GM12878 (cell line): ENCODE results near the gene CIAO1. TPM values are rescaled to one million over a fixed set of nuclear protein-coding genes. Genes with fewer than 3 reads are reported as not detected.
A peak's percentile ranks its signal among the peaks of the same experiment; 100 is the strongest.

Experiments
- ATF2 ChIP-seq: IDR thresholded peaks from 2 replicates; pipeline ENCODE4 v1.6.1; 2012; ENCODE audit warnings: low read length, inconsistent platforms
- CEBPB ChIP-seq, 2 experiments: fragments of 150-350 bp in 1 of 2; IDR thresholded peaks; 2 replicates each; pipeline ENCODE4 v1.6.1; 2012 to 2014; ENCODE audit warnings: low read depth in 2 of 2, low read length in 2 of 2, borderline replicate concordance in 1 of 2, inconsistent platforms in 1 of 2
- CREB1 ChIP-seq: IDR thresholded peaks from 2 replicates; pipeline ENCODE4 v1.6.1; 2012; ENCODE audit warnings: low read depth, mild to moderate bottlenecking, inconsistent platforms
- CTCF ChIP-seq, 3 experiments: IDR thresholded peaks in 2 of 3; conservative IDR thresholded peaks in 1 of 3; 2 replicates each; pipeline ENCODE4 v1.5.1; 2011; ENCODE audit warnings: low read depth in 3 of 3, low read length in 3 of 3, mild to moderate bottlenecking in 3 of 3, control low read depth in 2 of 3, moderate library complexity in 2 of 3, inconsistent platforms in 1 of 3, mixed read lengths in 1 of 3; ENCODE audit not compliant: control insufficient read depth in 2 of 3, insufficient read depth in 1 of 3; ENCODE audit errors: extremely low read depth in 1 of 3
- CUX1 ChIP-seq: IDR thresholded peaks from 2 replicates; pipeline ENCODE4 v1.6.1; 2012; ENCODE audit warnings: improper control_type of control experiment, low read depth, low read length; ENCODE audit not compliant: insufficient replicate concordance
- EED ChIP-seq: sonication (generic); IDR thresholded peaks from 2 replicates; pipeline ENCODE4 v1.6.1; 2016; ENCODE audit warnings: antibody characterized with exemption, low read depth
- ELK1 ChIP-seq: IDR thresholded peaks from 2 replicates; pipeline ENCODE4 v1.6.1; 2012; ENCODE audit warnings: low read depth, low read length, improper control_type of control experiment
- HDAC6 ChIP-seq: fragments of 200-600 bp; sonication (generic); IDR thresholded peaks from one replicate; pipeline ENCODE4 v1.8.0; 2017; ENCODE audit warnings: antibody characterized with exemption; ENCODE audit not compliant: unreplicated experiment
- MTA3 ChIP-seq: IDR thresholded peaks from 2 replicates; pipeline ENCODE4 v1.6.1; 2012; ENCODE audit warnings: low read length, inconsistent platforms, borderline replicate concordance
- PAX5 ChIP-seq: IDR thresholded peaks from 2 replicates; pipeline ENCODE4 v1.6.1; 2011; ENCODE audit warnings: low read depth, low read length, borderline replicate concordance
- POLR2A ChIP-seq: IDR thresholded peaks from 2 replicates; pipeline ENCODE4 v1.6.1; 2011; ENCODE audit warnings: low read depth, mild to moderate bottlenecking, low read length
- RCOR1 ChIP-seq: conservative IDR thresholded peaks from 2 replicates; pipeline ENCODE4 v1.6.1; 2012; ENCODE audit warnings: low read depth, low read length, improper control_type of control experiment
- RFX5 ChIP-seq: IDR thresholded peaks from 2 replicates; pipeline ENCODE4 v1.6.1; 2011; ENCODE audit warnings: low read depth, low read length, improper control_type of control experiment
- RUNX3 ChIP-seq: IDR thresholded peaks from 2 replicates; pipeline ENCODE4 v1.6.1; 2012; ENCODE audit warnings: low read length, inconsistent platforms
- SMAD5 ChIP-seq: IDR thresholded peaks from 2 replicates; pipeline ENCODE4 v1.6.1; 2016; ENCODE audit warnings: antibody characterized with exemption, low read depth
- TARDBP ChIP-seq: IDR thresholded peaks from 2 replicates; pipeline ENCODE4 v1.6.1; 2016; ENCODE audit warnings: borderline replicate concordance
- TCF3 ChIP-seq: IDR thresholded peaks from 2 replicates; pipeline ENCODE4 v1.6.1; 2012; ENCODE audit warnings: low read depth, mild to moderate bottlenecking, low read length, borderline replicate concordance; ENCODE audit not compliant: insufficient read depth
- polyA plus RNA-seq, 11 experiments: library from polyadenylated mRNA; depleted of rRNA in 4 of 11; unstranded in 6 of 11; stranded (reverse) in 5 of 11; fragments of >200 nt; fragmentation: Nextera tagmentation in 4 of 11; fragmentation: Illumina TruSeq in 1 of 11; extraction: Ambion mirVana in 4 of 11; extraction: Trizol in 1 of 11; gene quantifications; 1 replicate in 1 of 11; 2 replicates in 10 of 11; pipeline versions ENCODE4 v1.2.1 to v1.2.3, GENCODE V29; 2011 to 2016; ENCODE audit warnings: inconsistent platforms in 2 of 11, missing spikeins in 2 of 11, low read depth in 1 of 11
- total RNA-seq, 4 experiments: library from RNA; depleted of rRNA in 3 of 4; stranded (reverse); fragments of >200 nt in 3 of 4; fragmentation: Illumina TruSeq in 1 of 4; extraction: Trizol in 1 of 4; gene quantifications; 2 replicates each; pipeline versions ENCODE4 v1.2.1 to v1.2.3, GENCODE V29; 2013 to 2021

CIAO1 gene
- total and polyA plus RNA-seq, 10 of the 15 experiments (the other 5 are each of a cell fraction or from before 2014, with no cell fraction given), result 8.3 to 89.4 (median 63.4) TPM

DNA sequence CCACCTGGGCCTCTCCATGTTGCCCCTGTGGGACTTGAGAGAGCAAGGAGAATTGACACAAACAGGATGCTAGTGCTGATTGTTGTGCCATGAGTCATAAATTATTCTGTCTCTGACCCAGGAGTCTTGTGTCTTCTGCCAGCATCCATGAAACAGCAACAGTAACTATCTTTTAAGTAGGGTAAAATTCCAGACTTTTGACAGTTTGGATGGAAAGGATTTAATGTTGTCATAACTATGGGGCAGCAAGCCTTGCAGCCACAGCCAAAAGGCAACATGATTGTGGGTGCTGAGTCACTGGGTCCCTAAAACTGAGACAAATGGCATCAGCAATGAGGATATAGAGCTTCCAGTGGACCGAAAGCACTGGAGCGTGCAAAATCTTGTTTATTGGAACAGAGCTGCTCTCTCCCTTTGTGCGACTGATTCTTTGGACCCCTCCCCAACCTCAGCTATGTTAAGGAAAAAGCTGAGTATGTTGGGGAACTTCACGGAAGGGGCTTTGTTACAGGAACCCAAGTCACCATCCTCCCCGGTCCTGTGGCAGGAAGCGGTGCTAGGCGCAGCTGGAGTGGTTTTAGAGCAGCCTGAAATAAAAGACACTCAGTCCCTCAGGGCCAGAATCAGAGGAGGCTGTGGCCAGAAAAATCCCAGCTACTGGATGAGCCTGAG is 49.5 kb downstream of the CIAO1 start (continued):
- TF ChIP-seq ELK1 (no peak), EED (peak; percentile 36; the same call in 1 of the 2 replicates), PAX5 (peak; percentile 90; the same call in 1 of the 2 replicates), CTCF (IDR thresholded peaks at IDR 0.05 in 2 of 3, conservative IDR thresholded peaks at IDR 0.05 in 1 of 3; ENCODE audit: control insufficient read depth in 2 of 3, extremely low read depth in 1 of 3, insufficient read depth in 1 of 3, low read depth in 3 of 3, low read length in 3 of 3) (no peak), HDAC6 (no peak), RCOR1 (no peak), SMAD5 (no peak), CUX1 (no peak), RUNX3 (peak; percentile 49; the same call in 1 of the 2 replicates), RFX5 (no peak), CEBPB (IDR thresholded peaks at IDR 0.05; ENCODE audit: borderline replicate concordance in 1 of 2, low read depth in 2 of 2, low read length in 2 of 2) (no peak), TARDBP (no peak), ATF2 (no peak), CREB1 (no peak), POLR2A (no peak), TCF3 (0 out of 2 replicates have a peak, but pooled peaks have one; percentile 42), MTA3 (no peak)
